ENCODE data around the gene ERV3-1. TPM values are rescaled to one million over a fixed set of nuclear protein-coding genes. Genes with fewer than 3 reads are reported as not detected.
"Not testable (repeated sequence)": the region's sequence is repeated elsewhere in the genome, so short reads cannot be mapped to it uniquely, and the experiment has no call there.

Gene ERV3-1
- total RNA-seq, 1 donor from 2014 or later, result 37.1 TPM

- DNase-seq (ENCODE audit: low spot score), result not testable (repeated sequence)
These were observed 61.6 kb downstream of the ERV3-1 start for GRCh38 chr7:64944667-64945502.

Other genes with a start within 250 kb of the ERV3-1 start
- gene ZNF138, start 212.3 kb downstream of the ERV3-1 start, total RNA-seq, result 19.9 TPM
- gene ZNF273, start 103.4 kb downstream of the ERV3-1 start, total RNA-seq, result 11.6 TPM
- 30.2 TPM for gene ZNF117, start 15.7 kb downstream of the ERV3-1 start, total RNA-seq